Karpas-422 (cell line): ENCODE measurements around the gene KHDC3L. TPM values are rescaled to one million over a fixed set of nuclear protein-coding genes. Genes with fewer than 3 reads are reported as not detected.

ENCODE experiments used
- DNase-seq: peaks from one replicate; pipeline ENCODE4 v3.0.0-alpha.2; 2015
- H2AFZ ChIP-seq: fragments of 200-600 bp; sonication (generic); 2 replicates; pipeline ENCODE4 v1.6.1; 2014; ENCODE audit warnings: antibody characterized with exemption, low read length, mixed read lengths
- H3K27ac ChIP-seq: fragments of 200-600 bp; sonication (generic); 2 replicates; pipeline ENCODE4 v1.5.1; 2014; ENCODE audit warnings: mild to moderate bottlenecking, low read length, moderate library complexity
- H3K27me3 ChIP-seq: fragments of 200-600 bp; sonication (generic); 2 replicates; pipeline ENCODE4 v1.6.1; 2014; ENCODE audit warnings: low read length, mixed read lengths
- H3K36me3 ChIP-seq: fragments of 200-600 bp; sonication (generic); 2 replicates; pipeline ENCODE4 v1.6.1; 2014; ENCODE audit warnings: low read length, mixed read lengths; ENCODE audit not compliant: insufficient read depth
- H3K4me1 ChIP-seq: fragments of 200-600 bp; sonication (generic); 2 replicates; pipeline ENCODE4 v1.6.1; 2014; ENCODE audit warnings: mild to moderate bottlenecking, low read length, mixed read lengths
- H3K4me2 ChIP-seq: fragments of 200-600 bp; sonication (generic); 2 replicates; pipeline ENCODE4 v1.6.1; 2014; ENCODE audit warnings: low read length, low read depth, mild to moderate bottlenecking; ENCODE audit not compliant: poor library complexity, severe bottlenecking
- H3K4me3 ChIP-seq: fragments of 200-600 bp; sonication (generic); 2 replicates; pipeline ENCODE4 v1.5.1; 2014; ENCODE audit warnings: mild to moderate bottlenecking, antibody characterized with exemption, low read length, mixed read lengths
- H3K79me2 ChIP-seq: fragments of 200-600 bp; sonication (generic); 2 replicates; pipeline ENCODE4 v1.6.1; 2014; ENCODE audit warnings: mild to moderate bottlenecking, low read length, mixed read lengths
- H3K9ac ChIP-seq: fragments of 200-600 bp; sonication (generic); 2 replicates; pipeline ENCODE4 v1.6.0; 2014; ENCODE audit warnings: low read length
- H3K9me2 ChIP-seq: fragments of 200-600 bp; sonication (generic), shearing (Covaris generic); replicated peaks from 2 replicates; pipeline ENCODE4 v1.6.0; 2014; ENCODE audit warnings: mild to moderate bottlenecking, low read length, moderate library complexity; ENCODE audit not compliant: insufficient read depth
- H3K9me3 ChIP-seq: fragments of 300-700, 200-600 bp; sonication (generic); 2 replicates; pipeline ENCODE4 v1.6.1; 2014; ENCODE audit warnings: low read length, mixed read lengths
- H4K20me1 ChIP-seq: fragments of 200-600 bp; sonication (generic); 2 replicates; pipeline ENCODE4 v1.6.1; 2014; ENCODE audit warnings: mild to moderate bottlenecking, antibody characterized with exemption, low read length, low read depth; ENCODE audit not compliant: insufficient read depth
- total RNA-seq: library from RNA; depleted of rRNA; stranded (reverse); fragments of >200 nt; shearing (Covaris generic); gene quantifications from 2 replicates; pipeline ENCODE4 v1.2.3, GENCODE V29; 2014; ENCODE audit warnings: low replicate concordance

Gene KHDC3L
- total RNA-seq, 1 experiment from 2014 or later = not detected

- H3K27me3 ChIP-seq = no peaks in the 10 kb centered on the region
- no peak overlapping the region for H3K4me2 ChIP-seq
- DNase-seq = no peak
- H3K36me3 ChIP-seq = no peaks in the 10 kb centered on the region
- no peaks in the 10 kb centered on the region for H3K4me1 ChIP-seq
- no peaks in the 10 kb centered on the region for H3K79me2 ChIP-seq
- H3K4me3 ChIP-seq = no peak overlapping the region
- no peak overlapping the region for H2AFZ ChIP-seq
- H3K27ac ChIP-seq = no peak overlapping the region
- no peaks in the 10 kb centered on the region for H4K20me1 ChIP-seq
- no peaks in the 10 kb centered on the region for H3K9me3 ChIP-seq
- H3K9me2 ChIP-seq = no peaks in the 10 kb centered on the region
- no peak overlapping the region for H3K9ac ChIP-seq
These were observed 1.7 kb downstream of the KHDC3L start for GRCh38 chr6:73364121-73364520.

- Histone ChIP-seq H3K79me2 (no peaks in the 10 kb centered on the region), H3K4me1 (no peaks in the 10 kb centered on the region), H3K9me3 (no peaks in the 10 kb centered on the region), H2AFZ (no peak overlapping the region), H3K27me3 (no peaks in the 10 kb centered on the region), H3K9ac (no peak overlapping the region), H4K20me1 (no peaks in the 10 kb centered on the region), H3K4me3 (no peak overlapping the region), H3K9me2 (no peaks in the 10 kb centered on the region), H3K27ac (no peak overlapping the region), H3K4me2 (no peak overlapping the region), H3K36me3 (no peaks in the 10 kb centered on the region)
- no peak for DNase-seq
These were observed 2.1 kb downstream of the KHDC3L start for GRCh38 chr6:73364549-73364948.

DNA sequence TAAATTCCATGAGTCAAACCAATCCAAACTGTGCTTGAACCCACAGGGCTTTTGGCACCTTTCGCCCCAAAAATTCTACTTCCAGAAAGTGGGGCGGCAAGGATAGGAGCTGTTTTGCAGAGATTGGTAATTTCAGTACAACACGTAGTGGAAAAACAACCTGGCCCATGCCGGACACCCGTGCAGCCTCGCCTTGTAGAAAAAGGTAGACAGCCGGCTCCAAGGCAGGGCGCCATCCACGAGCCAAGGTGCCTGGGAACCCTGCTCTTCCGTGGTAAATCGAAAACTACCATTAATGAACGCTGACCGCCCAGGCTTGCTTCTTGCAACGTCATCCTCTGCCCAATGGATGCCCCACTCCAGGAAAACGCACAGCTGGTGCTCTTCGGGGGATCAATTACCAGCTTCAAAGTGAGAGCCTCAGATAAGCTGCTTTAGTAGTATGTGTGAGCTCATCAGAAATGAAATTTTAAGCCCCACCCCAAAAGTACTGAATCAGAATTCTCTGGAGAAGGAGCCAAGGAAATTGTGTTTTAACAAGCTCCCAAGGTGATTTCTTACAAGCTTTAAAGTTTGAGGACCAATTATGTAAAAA lies 5.4 kb downstream of the KHDC3L start:
- no peak overlapping the region for H3K4me2 ChIP-seq
- H2AFZ ChIP-seq = no peak overlapping the region
- H3K36me3 ChIP-seq = no peaks in the 10 kb centered on the region; the same call in 1 of the 2 replicates
- H3K79me2 ChIP-seq = no peaks in the 10 kb centered on the region
- no peaks in the 10 kb centered on the region for H3K27me3 ChIP-seq
- no peaks in the 10 kb centered on the region for H3K4me1 ChIP-seq
- no peak overlapping the region for H3K9ac ChIP-seq
- no peak for DNase-seq
- H3K4me3 ChIP-seq = no peak overlapping the region
- no peaks in the 10 kb centered on the region for H3K9me2 ChIP-seq
- H3K9me3 ChIP-seq = no peaks in the 10 kb centered on the region
- no peak overlapping the region for H3K27ac ChIP-seq
- H4K20me1 ChIP-seq = no peaks in the 10 kb centered on the region

DNA sequence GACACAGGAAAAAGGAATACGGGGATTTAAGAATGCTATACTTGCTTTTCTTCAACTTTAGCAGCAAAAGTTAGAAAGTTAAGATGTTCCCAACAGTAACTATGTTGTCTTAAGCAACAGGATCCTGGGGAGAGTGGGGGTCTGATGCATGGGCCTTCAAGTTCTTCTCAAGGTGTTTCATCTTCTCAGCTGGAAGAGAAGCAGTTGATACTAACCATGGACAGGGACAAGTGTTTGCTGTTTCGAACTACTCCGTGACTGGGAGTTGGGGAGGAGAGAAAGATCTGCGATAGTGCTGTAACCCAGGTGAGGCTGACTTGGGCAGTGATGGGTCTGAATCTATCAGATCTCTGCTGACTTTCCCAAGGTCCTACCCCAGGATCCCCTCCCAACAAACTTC lies 6.2 kb downstream of the KHDC3L start:
- H3K4me2 ChIP-seq = no peak overlapping the region
- H3K4me1 ChIP-seq = no peaks in the 10 kb centered on the region
- H3K4me3 ChIP-seq = no peak overlapping the region
- H3K27me3 ChIP-seq = no peaks in the 10 kb centered on the region
- H3K79me2 ChIP-seq = no peaks in the 10 kb centered on the region
- no peaks in the 10 kb centered on the region for H4K20me1 ChIP-seq
- H3K36me3 ChIP-seq = no peaks in the 10 kb centered on the region; the same call in 1 of the 2 replicates
- no peak overlapping the region for H3K27ac ChIP-seq
- H3K9me2 ChIP-seq = no peaks in the 10 kb centered on the region
- no peak overlapping the region for H3K9ac ChIP-seq
- DNase-seq = no peak
- H2AFZ ChIP-seq = no peak overlapping the region
- H3K9me3 ChIP-seq = no peaks in the 10 kb centered on the region

DNA sequence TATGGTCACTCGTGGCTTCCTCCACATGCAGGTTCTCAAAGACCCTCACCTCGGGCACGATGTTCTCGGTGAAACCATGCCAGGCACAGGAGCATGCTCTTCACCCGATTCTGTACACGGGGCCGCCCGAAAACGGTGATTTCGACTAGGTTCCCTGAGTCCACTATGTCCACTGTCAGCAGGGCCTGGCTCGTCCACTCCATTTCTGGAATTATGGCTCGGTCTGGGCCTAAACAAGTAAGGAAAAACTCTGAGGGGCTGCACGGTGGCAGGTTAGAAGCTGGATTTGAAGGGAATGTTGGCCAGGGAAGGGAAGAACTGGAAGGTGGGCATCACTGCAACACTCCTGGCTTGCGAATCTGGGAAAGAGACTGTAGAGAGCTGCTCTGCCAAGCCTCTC lies 6.7 kb downstream of the KHDC3L start:
- Histone ChIP-seq H3K4me3 (no peak overlapping the region), H3K27ac (no peak overlapping the region), H3K4me1 (no peaks in the 10 kb centered on the region), H3K9me3 (no peaks in the 10 kb centered on the region), H2AFZ (no peak overlapping the region), H3K9me2 (no peaks in the 10 kb centered on the region), H3K79me2 (no peaks in the 10 kb centered on the region), H3K27me3 (no peaks in the 10 kb centered on the region), H3K4me2 (no peak overlapping the region), H3K9ac (no peak overlapping the region), H3K36me3 (no peaks in the 10 kb centered on the region; the same call in 1 of the 2 replicates), H4K20me1 (no peaks in the 10 kb centered on the region)
- no peak for DNase-seq

DNA sequence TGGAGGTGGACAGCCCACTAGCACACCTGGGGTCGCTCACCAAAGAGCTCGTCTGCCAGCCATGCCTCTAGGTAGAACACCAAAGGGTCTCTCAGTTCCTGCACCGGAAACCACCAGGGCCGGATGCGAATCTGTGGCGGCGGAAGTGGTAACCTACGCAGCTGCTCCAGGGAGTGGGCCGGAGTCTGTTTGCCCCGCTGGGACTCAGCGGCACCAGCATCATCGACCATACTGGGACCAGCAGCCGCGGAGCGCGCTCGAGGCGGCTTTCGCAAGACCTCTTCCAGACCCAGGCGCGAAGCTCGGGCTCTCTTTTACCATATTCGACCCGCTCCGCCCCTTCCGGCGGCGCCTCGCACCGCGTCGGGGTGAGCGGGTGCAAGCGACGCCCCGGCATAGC lies 7.1 kb downstream of the KHDC3L start, which contains the start of gene OOEP:
Gene OOEP, minus strand, starts transcription at position 335 of the 400 bp plus-strand sequence. Its CDS starts 105 bp downstream, at position 230.
- Histone ChIP-seq H3K4me2 (no peak within 1 kb of the TSS), H3K9me2 (no peaks in the 10 kb centered on the region), H3K79me2 (no peaks in the 10 kb centered on the region), H2AFZ (no peak within 1 kb of the TSS), H4K20me1 (no peaks in the 10 kb centered on the region), H3K9ac (no peak within 1 kb of the TSS), H3K27me3 (no peaks in the 10 kb centered on the region), H3K27ac (no peak within 1 kb of the TSS), H3K4me1 (no peaks in the 10 kb centered on the region), H3K36me3 (no peaks in the 10 kb centered on the region; the same call in 1 of the 2 replicates), H3K9me3 (no peaks in the 10 kb centered on the region), H3K4me3 (no peak within 1 kb of the TSS)
- DNase-seq = no peak

GRCh38 chr6:73371984-73372383 lies 9.5 kb downstream of the KHDC3L start:
- DNase-seq = no peak
- Histone ChIP-seq H3K79me2 (no peaks in the 10 kb centered on the region), H3K4me3 (no peak overlapping the region), H3K36me3 (no peaks in the 10 kb centered on the region; the same call in 1 of the 2 replicates), H3K27me3 (no peaks in the 10 kb centered on the region), H3K9me3 (no peaks in the 10 kb centered on the region), H3K27ac (no peak overlapping the region), H3K9me2 (no peaks in the 10 kb centered on the region), H4K20me1 (no peaks in the 10 kb centered on the region), H3K9ac (no peak overlapping the region), H2AFZ (no peak overlapping the region), H3K4me2 (no peak overlapping the region), H3K4me1 (no peaks in the 10 kb centered on the region)

GRCh38 chr6:73372516-73372915 lies 10.1 kb downstream of the KHDC3L start:
- Histone ChIP-seq H3K9me2 (no peaks in the 10 kb centered on the region), H3K79me2 (no peaks in the 10 kb centered on the region)

More at GRCh38 chr6:73372516-73372915, 10.1 kb downstream of the KHDC3L start:
- Histone ChIP-seq H3K9ac (no peak overlapping the region), H3K27me3 (no peaks in the 10 kb centered on the region), H3K4me2 (no peak overlapping the region), H3K36me3 (no peaks in the 10 kb centered on the region; the same call in 1 of the 2 replicates), H4K20me1 (no peaks in the 10 kb centered on the region), H2AFZ (no peak overlapping the region), H3K4me1 (no peaks in the 10 kb centered on the region), H3K9me3 (no peaks in the 10 kb centered on the region), H3K27ac (no peak overlapping the region), H3K4me3 (no peak overlapping the region)
- DNase-seq = no peak
